HepG2 (cell line): ENCODE results near the gene PKDREJ.

Source experiments
- ETV6 ChIP-seq: sonication (generic); formaldehyde crosslinking; conservative IDR thresholded peaks from 2 replicates; pipeline ENCODE4 v1.4.0; 2020; ENCODE audit warnings: missing genetic modification reagents
- FOXP1 ChIP-seq, 2 experiments: fragments of 450-650 bp in 1 of 2; IDR thresholded peaks; 2 replicates each; pipeline ENCODE4 v1.6.1; 2017 to 2018; ENCODE audit warnings: antibody characterized with exemption in 1 of 2
- HES4 ChIP-seq: sonication (generic); formaldehyde crosslinking; IDR thresholded peaks from 2 replicates; pipeline ENCODE4 v1.9.0; 2021; ENCODE audit warnings: mild to moderate bottlenecking, missing genetic modification reagents, borderline replicate concordance
- MEF2D ChIP-seq: sonication (generic); formaldehyde crosslinking; IDR thresholded peaks from 2 replicates; pipeline ENCODE4 v1.5.1; 2020; ENCODE audit warnings: mild to moderate bottlenecking, missing genetic modification reagents
- REST ChIP-seq, 2 experiments: IDR thresholded peaks; 2 replicates each; pipeline ENCODE4 v1.6.1; 2011 to 2012; ENCODE audit warnings: low read length in 2 of 2, borderline replicate concordance in 1 of 2, low read depth in 1 of 2, mild to moderate bottlenecking in 1 of 2, moderate library complexity in 1 of 2
- SALL1 ChIP-seq: sonication (generic); formaldehyde crosslinking; IDR thresholded peaks from 2 replicates; pipeline ENCODE4 v1.8.0; 2022; ENCODE audit warnings: mild to moderate bottlenecking, missing genetic modification reagents
- SETDB1 ChIP-seq: sonication (generic); formaldehyde crosslinking; IDR thresholded peaks from 2 replicates; pipeline ENCODE4 v1.5.1; 2020; ENCODE audit warnings: missing genetic modification reagents, mild to moderate bottlenecking, borderline replicate concordance
- SIN3A ChIP-seq: IDR thresholded peaks from 2 replicates; pipeline ENCODE4 v1.6.1; 2011; ENCODE audit warnings: low read depth, mild to moderate bottlenecking, control low read depth, low read length, borderline replicate concordance
- THRA ChIP-seq: sonication (generic); formaldehyde crosslinking; IDR thresholded peaks from 2 replicates; pipeline ENCODE4 v1.4.0; 2020; ENCODE audit warnings: missing genetic modification reagents, borderline replicate concordance
- USF2 ChIP-seq, 2 experiments: sonication (generic) in 1 of 2; formaldehyde crosslinking in 1 of 2; IDR thresholded peaks; 2 replicates each; pipeline versions ENCODE4 v1.5.1 to v1.6.1; 2011 to 2020; ENCODE audit warnings: borderline replicate concordance in 1 of 2, low read depth in 1 of 2, low read length in 1 of 2, mild to moderate bottlenecking in 1 of 2, missing genetic modification reagents in 1 of 2, moderate library complexity in 1 of 2
- XBP1 ChIP-seq: sonication (generic); formaldehyde crosslinking; IDR thresholded peaks from 2 replicates; pipeline ENCODE4 v1.5.0; 2020; ENCODE audit warnings: missing genetic modification reagents
- ZBTB21 ChIP-seq: sonication (generic); formaldehyde crosslinking; IDR thresholded peaks from 2 replicates; pipeline ENCODE4 v1.4.0; 2020; ENCODE audit warnings: missing genetic modification reagents
- ZNF557 ChIP-seq: sonication (generic); formaldehyde crosslinking; IDR thresholded peaks from 2 replicates; pipeline ENCODE4 v1.4.0; 2020; ENCODE audit warnings: missing genetic modification reagents

- TF ChIP-seq XBP1 (CRISPR knock-in tag) (no peak), REST (IDR thresholded peaks at IDR 0.05; ENCODE audit: borderline replicate concordance in 1 of 2, low read depth in 1 of 2, low read length in 2 of 2) (no peak), HES4 (CRISPR knock-in tag) (no peak), SALL1 (no peak), ZBTB21 (CRISPR knock-in tag) (no peak), MEF2D (CRISPR knock-in tag) (no peak), ETV6 (no peak), SETDB1 (CRISPR knock-in tag) (no peak), ZNF557 (CRISPR knock-in tag) (no peak), USF2 (IDR thresholded peaks at IDR 0.05; ENCODE audit: low read depth, low read length) (no peak), USF2 (CRISPR knock-in tag; IDR thresholded peaks at IDR 0.05; ENCODE audit: borderline replicate concordance) (no peak), FOXP1 (IDR thresholded peaks at IDR 0.05) (no peak), FOXP1 (CRISPR knock-in tag; IDR thresholded peaks at IDR 0.05) (no peak), SIN3A (no peak), THRA (CRISPR knock-in tag) (no peak)
Measured at GRCh38 chr22:46281866-46282678, 18.9 kb upstream of the PKDREJ start.
